Gastroesophageal sphincter (tissue), 4 donors: ENCODE data around the gene SERPINA1. TPM values are rescaled to one million over a fixed set of nuclear protein-coding genes. Genes with fewer than 3 reads are reported as not detected.

ENCODE experiments used
- ATAC-seq: fragments of 150-250 bp; one replicate; pipeline ENCODE4 v1.9.1; 2016; ENCODE audit warnings: mild to moderate bottlenecking, moderate library complexity
- H3K27ac ChIP-seq, 4 donors: fragments of 200-600 bp; sonication (generic) in 3 of 4; 1 replicate in 3 of 4; 2 replicates in 1 of 4; pipeline ENCODE4 v1.5.1; 2016 to 2019
- H3K27me3 ChIP-seq: fragments of 200-600 bp; sonication (generic); one replicate; pipeline ENCODE4 v1.5.1; 2019
- H3K36me3 ChIP-seq, 2 donors: fragments of 200-600 bp; sonication (generic); one replicate each; pipeline ENCODE4 v1.5.1; 2019; ENCODE audit warnings: control low read depth in 1 of 2
- H3K4me1 ChIP-seq, 3 donors: fragments of 200-600 bp; sonication (generic); 1 replicate in 2 of 3; 2 replicates in 1 of 3; pipeline ENCODE4 v1.5.1; 2016 to 2019; ENCODE audit warnings: control low read depth in 2 of 3
- H3K4me3 ChIP-seq, 2 donors: fragments of 200-600 bp; sonication (generic); one replicate each; pipeline ENCODE4 v1.5.1; 2019; ENCODE audit warnings: mild to moderate bottlenecking in 1 of 2, moderate library complexity in 1 of 2
- H3K9me3 ChIP-seq, 3 donors: fragments of 200-600 bp; sonication (generic); one replicate each; pipeline ENCODE4 v1.5.1; 2017 to 2019; ENCODE audit warnings: control low read depth in 2 of 3
- CTCF ChIP-seq, 4 experiments: fragments of 200-600 bp in 2 of 4; fragments of 450-650 bp in 2 of 4; sonication (generic) in 1 of 4; IDR thresholded peaks; one replicate each; pipeline ENCODE4 v1.5.1; 2017 to 2019; ENCODE audit warnings: antibody characterized with exemption in 4 of 4, mild to moderate bottlenecking in 2 of 4, moderate library complexity in 2 of 4
- EP300 ChIP-seq: sonication (generic); formaldehyde crosslinking; IDR thresholded peaks from one replicate; pipeline ENCODE4 v1.6.1; 2017; ENCODE audit warnings: antibody characterized with exemption, mild to moderate bottlenecking
- POLR2A ChIP-seq, 2 donors: fragments of 450-650 bp; IDR thresholded peaks; one replicate each; pipeline ENCODE4 v1.6.1; 2017; ENCODE audit warnings: antibody characterized with exemption in 2 of 2, mild to moderate bottlenecking in 2 of 2, moderate library complexity in 1 of 2
- POLR2AphosphoS5 ChIP-seq: sonication (generic); formaldehyde crosslinking; IDR thresholded peaks from one replicate; pipeline ENCODE4 v1.6.1; 2017; ENCODE audit warnings: antibody characterized with exemption
- WGBS, 2 donors: methylation state at CpG; one replicate each; pipeline ENCODE4 v1.1.5; 2018; ENCODE audit warnings: low coverage in 1 of 2; 5-methylcytosine and 5-hydroxymethylcytosine counted together
- total RNA-seq, 4 donors: library from RNA; depleted of rRNA; stranded (reverse); fragments of >200 nt; gene quantifications; one replicate each; pipeline ENCODE4 v1.1.0, GENCODE V29; 2016

SERPINA1 gene
- total RNA-seq, 4 donors from 2014 or later = 1.7 to 22.1 (median 9.4) TPM

DNA sequence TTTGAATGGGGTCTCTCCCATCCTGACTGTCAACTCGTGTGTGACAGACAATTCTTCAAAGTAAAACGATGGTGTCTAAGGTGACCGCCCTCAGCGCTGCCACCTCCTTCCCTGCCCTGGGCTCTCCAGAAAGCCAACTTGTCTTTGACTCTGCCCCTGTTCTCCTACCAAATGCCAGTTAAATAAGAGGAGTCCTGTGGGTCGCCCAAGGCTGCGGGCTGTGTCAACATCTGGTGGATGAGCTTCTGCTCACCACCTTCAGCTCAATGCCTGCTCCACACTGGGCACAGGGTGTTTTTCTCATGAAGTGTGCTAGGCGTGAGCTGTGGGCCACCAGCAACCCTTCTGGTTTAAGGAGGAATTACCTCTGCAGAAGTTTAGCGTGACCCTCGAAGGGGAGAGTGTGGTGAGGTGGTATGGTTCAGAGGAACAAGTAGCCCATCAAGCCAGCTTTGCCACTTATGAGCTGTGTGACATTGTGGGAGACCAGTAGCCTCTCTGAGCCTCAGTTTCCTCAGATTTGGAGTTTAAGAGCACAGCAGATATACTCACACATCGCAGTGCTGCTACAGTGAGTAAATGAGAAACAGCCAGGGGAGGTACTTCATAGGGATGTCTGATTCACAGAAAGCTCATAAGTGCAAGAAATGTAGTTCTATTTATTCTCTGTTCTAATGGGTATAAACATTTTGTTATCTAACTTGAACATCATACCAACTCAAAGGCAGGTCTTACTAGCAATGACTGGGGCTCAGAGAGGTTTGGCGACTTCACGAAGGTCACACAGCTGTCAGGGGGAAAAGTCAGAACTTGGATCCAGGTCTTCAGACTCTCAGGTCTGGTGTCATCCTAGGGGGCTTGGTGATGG is 12.1 kb downstream of the SERPINA1 start:
- peaks cover 25% of the 10 kb centered on the region for H3K27me3 ChIP-seq
- 87 to 95% methylated on average over 3 to 9 of the region's 12 CpGs for WGBS, 2 donors
- no peaks in the 10 kb centered on the region for H3K4me1 ChIP-seq
- TF ChIP-seq POLR2A (IDR thresholded peaks at IDR 0.05) (no peak), EP300 (no peak), POLR2AphosphoS5 (no peak), CTCF (IDR thresholded peaks at IDR 0.05) (no peak)
- H3K9me3 ChIP-seq = no peaks in the 10 kb centered on the region
- H3K36me3 ChIP-seq = no peaks in the 10 kb centered on the region
- ATAC-seq = no peak
- no peak overlapping the region for H3K27ac ChIP-seq
- H3K4me3 ChIP-seq = no peak overlapping the region

DNA sequence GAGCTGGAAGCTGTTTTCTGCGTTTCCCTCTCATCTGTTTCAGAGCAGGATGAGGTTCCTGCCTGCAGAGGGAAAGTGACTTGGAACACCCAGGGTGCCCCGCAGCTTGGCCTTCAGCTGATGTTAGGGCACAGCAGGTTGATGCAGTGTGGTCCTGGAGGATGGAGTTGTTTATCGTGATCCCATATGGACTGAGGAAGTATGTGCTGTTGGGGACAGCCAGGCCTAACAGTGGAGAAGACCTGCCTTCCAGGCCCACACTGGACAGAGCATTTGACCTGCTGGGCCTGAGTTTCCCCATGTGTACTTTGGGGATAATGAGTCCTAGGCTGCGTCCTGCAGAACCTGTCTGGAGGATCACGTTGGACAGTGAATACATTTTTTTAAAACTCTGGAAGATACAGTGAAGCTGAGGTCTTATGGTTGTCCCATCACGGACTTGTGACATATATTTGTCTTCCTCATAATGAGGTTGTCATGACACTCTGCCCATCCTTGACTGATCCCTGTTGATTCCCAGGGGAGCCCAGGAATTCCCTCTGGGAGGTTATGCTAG is 12.8 kb downstream of the SERPINA1 start:
- TF ChIP-seq POLR2AphosphoS5 = no peak
- no peak for TF ChIP-seq CTCF (IDR thresholded peaks at IDR 0.05)
- no peak for TF ChIP-seq EP300
- TF ChIP-seq POLR2A (IDR thresholded peaks at IDR 0.05) = no peak
- 70 to 88% methylated on average over 2 to 4 of the region's 6 CpGs for WGBS, 2 donors
- no peaks in the 10 kb centered on the region for H3K9me3 ChIP-seq
- no peak overlapping the region for H3K4me3 ChIP-seq
- peaks cover 27% of the 10 kb centered on the region for H3K27me3 ChIP-seq
- no peak for ATAC-seq
- no peaks in the 10 kb centered on the region for H3K36me3 ChIP-seq
- no peak overlapping the region for H3K27ac ChIP-seq
- H3K4me1 ChIP-seq = no peaks in the 10 kb centered on the region

GRCh38 chr14:94374749-94375260 is 13.6 kb downstream of the SERPINA1 start:
- TF ChIP-seq CTCF (IDR thresholded peaks at IDR 0.05) (no peak), POLR2A (IDR thresholded peaks at IDR 0.05) (no peak), POLR2AphosphoS5 (no peak), EP300 (no peak)
- no peak for ATAC-seq
- no peak overlapping the region for H3K4me3 ChIP-seq
- no peaks in the 10 kb centered on the region for H3K36me3 ChIP-seq
- no peak overlapping the region for H3K27ac ChIP-seq
- H3K27me3 ChIP-seq = peaks cover 27% of the 10 kb centered on the region
- no peaks in the 10 kb centered on the region for H3K9me3 ChIP-seq
- WGBS, 2 donors = 67 to 88% methylated on average over 2 to 3 of the region's 4 CpGs
- H3K4me1 ChIP-seq = no peaks in the 10 kb centered on the region

DNA sequence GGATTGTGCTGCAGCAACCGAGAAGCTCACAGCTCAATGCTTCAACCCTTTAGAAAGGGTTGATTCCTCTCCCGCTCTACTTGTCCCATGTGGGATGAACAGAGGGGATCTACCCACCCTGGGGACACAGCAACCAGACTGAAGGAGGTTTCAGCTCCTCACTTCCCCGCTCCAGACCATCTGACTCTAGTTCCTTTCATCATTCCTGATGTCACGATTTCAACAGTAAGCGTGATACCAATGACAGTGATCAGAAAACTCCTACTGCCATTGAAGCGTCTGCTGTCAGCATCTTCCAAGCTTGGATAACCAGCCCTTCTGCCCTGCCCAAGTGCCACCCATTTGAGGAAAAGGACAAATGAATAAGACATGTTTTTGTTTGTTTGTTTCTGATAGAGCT is 14.3 kb downstream of the SERPINA1 start:
- Histone ChIP-seq H3K27me3 (peaks cover 27% of the 10 kb centered on the region), H3K36me3 (no peaks in the 10 kb centered on the region), H3K9me3 (no peaks in the 10 kb centered on the region), H3K4me1 (no peaks in the 10 kb centered on the region), H3K27ac (no peak overlapping the region), H3K4me3 (no peak overlapping the region)
- no peak for TF ChIP-seq CTCF (IDR thresholded peaks at IDR 0.05)
- TF ChIP-seq POLR2AphosphoS5 = no peak
- TF ChIP-seq EP300 = no peak
- no peak for ATAC-seq
- 62 to 100% methylated on average over 1 to 2 of the region's 6 CpGs for WGBS, 2 donors
